ENCODE data around the gene SERPINA5.

The SERPINA5 gene

DNA sequence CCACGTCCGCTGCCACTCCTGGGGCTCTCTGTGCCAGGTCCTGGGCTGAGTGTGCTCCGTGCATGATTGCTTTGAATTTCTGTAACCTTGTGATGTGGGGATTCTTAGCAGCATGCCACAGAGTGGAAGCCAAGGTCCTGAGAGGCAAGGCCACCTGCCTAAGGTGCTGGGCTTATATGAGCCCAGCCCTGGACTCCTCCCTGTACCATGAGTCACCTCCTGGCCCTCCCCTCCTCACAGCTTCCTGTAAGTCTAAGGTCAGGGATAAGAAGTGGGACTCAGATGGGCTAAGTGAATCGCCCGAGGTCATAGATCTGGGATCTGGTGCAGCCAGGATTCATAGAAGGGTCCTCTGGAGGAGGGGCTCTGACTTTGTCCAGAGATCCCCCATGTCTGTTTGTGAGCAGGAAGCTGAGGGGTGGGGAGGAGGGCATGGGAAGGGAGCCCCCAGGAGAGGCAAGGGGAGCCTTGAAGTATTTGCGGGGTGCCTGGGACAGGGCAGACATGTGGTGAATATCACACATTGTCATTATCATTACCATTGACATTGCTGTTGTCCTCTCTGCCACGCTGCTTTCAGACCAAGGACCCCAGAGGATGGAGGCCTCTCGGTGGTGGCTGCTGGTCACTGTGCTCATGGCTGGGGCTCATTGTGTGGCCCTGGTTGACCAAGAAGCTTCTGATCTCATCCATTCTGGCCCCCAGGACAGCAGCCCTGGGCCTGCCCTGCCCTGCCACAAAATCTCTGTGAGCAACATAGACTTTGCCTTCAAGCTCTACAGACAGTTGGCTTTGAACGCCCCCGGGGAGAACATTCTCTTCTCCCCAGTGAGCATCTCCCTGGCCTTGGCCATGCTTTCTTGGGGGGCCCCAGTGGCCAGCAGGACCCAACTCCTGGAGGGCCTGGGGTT lies 59.8 kb downstream of the SERPINA5 start:
- TF ChIP-seq, protein P1, sequence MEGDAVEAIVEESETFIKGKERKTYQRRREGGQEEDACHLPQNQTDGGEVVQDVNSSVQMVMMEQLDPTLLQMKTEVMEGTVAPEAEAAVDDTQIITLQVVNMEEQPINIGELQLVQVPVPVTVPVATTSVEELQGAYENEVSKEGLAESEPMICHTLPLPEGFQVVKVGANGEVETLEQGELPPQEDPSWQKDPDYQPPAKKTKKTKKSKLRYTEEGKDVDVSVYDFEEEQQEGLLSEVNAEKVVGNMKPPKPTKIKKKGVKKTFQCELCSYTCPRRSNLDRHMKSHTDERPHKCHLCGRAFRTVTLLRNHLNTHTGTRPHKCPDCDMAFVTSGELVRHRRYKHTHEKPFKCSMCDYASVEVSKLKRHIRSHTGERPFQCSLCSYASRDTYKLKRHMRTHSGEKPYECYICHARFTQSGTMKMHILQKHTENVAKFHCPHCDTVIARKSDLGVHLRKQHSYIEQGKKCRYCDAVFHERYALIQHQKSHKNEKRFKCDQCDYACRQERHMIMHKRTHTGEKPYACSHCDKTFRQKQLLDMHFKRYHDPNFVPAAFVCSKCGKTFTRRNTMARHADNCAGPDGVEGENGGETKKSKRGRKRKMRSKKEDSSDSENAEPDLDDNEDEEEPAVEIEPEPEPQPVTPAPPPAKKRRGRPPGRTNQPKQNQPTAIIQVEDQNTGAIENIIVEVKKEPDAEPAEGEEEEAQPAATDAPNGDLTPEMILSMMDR (IDR thresholded peaks at IDR 0.05; ENCODE audit: borderline replicate concordance, control extremely low read depth, extremely low read depth, insufficient read depth, missing control alignments): no peak
- no peak for DNase-seq (ENCODE audit: low spot score)
- in situ Hi-C loops (cut with MboI; ENCODE audit: low sequenced_read_pairs, unreplicated experiment): no loop called here

DNA sequence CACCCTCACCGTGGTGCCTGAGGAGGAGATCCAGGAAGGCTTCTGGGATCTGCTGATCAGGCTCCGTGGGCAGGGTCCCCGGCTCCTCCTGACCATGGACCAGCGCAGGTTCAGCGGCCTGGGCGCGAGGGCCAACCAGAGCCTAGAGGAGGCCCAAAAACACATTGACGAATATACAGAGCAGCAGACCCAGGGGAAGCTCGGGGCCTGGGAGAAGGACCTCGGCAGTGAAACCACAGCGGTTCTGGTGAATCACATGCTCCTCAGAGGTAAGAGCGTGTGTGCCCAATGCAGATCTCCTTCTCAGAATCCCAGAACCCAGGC lies 60.4 kb downstream of the SERPINA5 start:
- DNase-seq (ENCODE audit: low spot score): no peak
- in situ Hi-C loops (cut with MboI; ENCODE audit: low sequenced_read_pairs, unreplicated experiment): no loop called here
- TF ChIP-seq, protein P1 (IDR thresholded peaks at IDR 0.05; ENCODE audit: borderline replicate concordance, control extremely low read depth, extremely low read depth, insufficient read depth, missing control alignments): no peak
